Measurements from ENCODE around the gene SHE. TPM values are rescaled to one million over a fixed set of nuclear protein-coding genes. Genes with fewer than 3 reads are reported as not detected.
A peak's percentile ranks its signal among the peaks of the same experiment; 100 is the strongest.

SHE gene
- total RNA-seq, 2 experiments from 2014 or later, result not detected

DNA sequence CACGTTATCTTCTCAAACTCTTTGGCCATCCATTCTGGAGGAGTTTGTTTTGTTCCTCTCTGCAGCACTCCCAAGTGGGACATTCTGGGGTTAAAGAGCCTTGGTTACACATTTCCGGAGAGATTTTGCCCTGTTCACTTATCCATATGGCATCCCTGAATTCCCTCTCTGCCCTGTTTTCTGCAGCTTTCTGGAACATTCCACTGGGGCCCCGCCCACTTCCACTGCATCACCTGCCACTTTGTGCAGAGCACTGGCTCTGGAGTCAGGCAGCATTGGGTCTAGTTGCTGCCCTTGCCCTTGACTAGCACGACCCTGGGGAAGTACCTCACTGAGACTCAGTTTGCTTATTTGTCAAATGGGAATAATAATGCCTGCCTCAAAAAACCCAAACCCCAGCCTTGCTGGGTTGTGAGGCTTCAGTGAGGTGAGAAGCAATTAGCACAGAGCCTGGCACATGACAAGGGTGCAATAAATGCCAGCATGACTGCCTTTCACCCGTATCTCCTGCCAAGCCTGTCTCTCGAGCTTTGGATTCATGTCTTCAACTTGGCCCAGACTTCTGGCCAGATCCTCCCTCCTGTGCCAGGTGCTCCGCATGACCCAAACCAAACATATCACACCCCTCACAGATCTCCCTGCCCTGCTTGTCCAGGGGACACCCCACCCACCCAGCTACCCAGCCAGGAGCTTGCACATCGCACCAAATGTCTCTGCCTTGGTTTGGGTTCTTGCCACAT lies 58.8 kb downstream of the SHE start:
- BruUV-seq (replicated peaks), result no TSS peak
- H3K9me2 ChIP-seq (ENCODE audit: insufficient read depth, low read length), result no peaks in the 10 kb centered on the region
- CTCF ChIA-PET (ENCODE audit: unreplicated experiment), result no interaction called here
- DNase-seq (ENCODE audit: low spot score), result no peak
- POLR2A ChIA-PET, result no interaction called here
- no peaks in the 10 kb centered on the region for H3K79me2 ChIP-seq (ENCODE audit: insufficient read depth, low read depth, low read length)
- no peaks in the 10 kb centered on the region for H3K36me3 ChIP-seq (ENCODE audit: insufficient read depth, low read length)
- H3K4me2 ChIP-seq (ENCODE audit: low read length), result no peak overlapping the region
- no peak overlapping the region for H3K27ac ChIP-seq (ENCODE audit: low read depth, low read length, poor library complexity, severe bottlenecking)
- intact Hi-C loops (cut with micrococcal nuclease; ENCODE audit: unreplicated experiment), result no loop called here
- no peak overlapping the region for H3K4me3 ChIP-seq (ENCODE audit: low read depth, low read length, poor library complexity, severe bottlenecking)
- no peaks in the 10 kb centered on the region for H3K9me3 ChIP-seq (ENCODE audit: low read length)
- TF ChIP-seq EZH2phosphoT487 (IDR thresholded peaks at IDR 0.05; ENCODE audit: borderline replicate concordance, low read depth, low read length) (no peak), CTCF (conservative IDR thresholded peaks at IDR 0.05; ENCODE audit: low read length) (no peak)
- H3K4me1 ChIP-seq (ENCODE audit: insufficient read depth, low read length, poor library complexity, severe bottlenecking), result no peaks in the 10 kb centered on the region
- H2AFZ ChIP-seq (ENCODE audit: low read length), result no peak overlapping the region
- no peaks in the 10 kb centered on the region for H4K20me1 ChIP-seq (ENCODE audit: insufficient read depth, low read length)

- BruUV-seq (replicated peaks), result no TSS peak
- ChIA-PET POLR2A (no interaction called here), CTCF (ENCODE audit: unreplicated experiment) (no interaction called here)
- Histone ChIP-seq H3K27ac (ENCODE audit: low read depth, low read length, poor library complexity, severe bottlenecking) (no peak overlapping the region), H3K4me3 (ENCODE audit: low read depth, low read length, poor library complexity, severe bottlenecking) (no peak overlapping the region), H3K9me2 (ENCODE audit: insufficient read depth, low read length) (no peaks in the 10 kb centered on the region), H2AFZ (ENCODE audit: low read length) (no peak overlapping the region), H3K4me1 (ENCODE audit: insufficient read depth, low read length, poor library complexity, severe bottlenecking) (no peaks in the 10 kb centered on the region), H4K20me1 (ENCODE audit: insufficient read depth, low read length) (no peaks in the 10 kb centered on the region), H3K36me3 (ENCODE audit: insufficient read depth, low read length) (no peaks in the 10 kb centered on the region), H3K9me3 (ENCODE audit: low read length) (no peaks in the 10 kb centered on the region), H3K79me2 (ENCODE audit: insufficient read depth, low read depth, low read length) (no peaks in the 10 kb centered on the region), H3K4me2 (ENCODE audit: low read length) (no peak overlapping the region)
- peak; percentile 74 for TF ChIP-seq CTCF (conservative IDR thresholded peaks at IDR 0.05; ENCODE audit: low read length)
- TF ChIP-seq EZH2phosphoT487 (IDR thresholded peaks at IDR 0.05; ENCODE audit: borderline replicate concordance, low read depth, low read length), result no peak
- DNase-seq (ENCODE audit: low spot score), result no peak
- intact Hi-C loops (cut with micrococcal nuclease; ENCODE audit: unreplicated experiment), result no loop called here
Measured at GRCh38 chr1:154442006-154442740, 60.0 kb downstream of the SHE start.

All from OCI-LY7 (cell line).